Measurements from ENCODE around the gene DNAJC7. TPM values are rescaled to one million over a fixed set of nuclear protein-coding genes. Genes with fewer than 3 reads are reported as not detected.
A peak's percentile ranks its signal among the peaks of the same experiment; 100 is the strongest.

DNAJC7 gene
- total RNA-seq, 1 donor from 2014 or later = 107 TPM

DNA sequence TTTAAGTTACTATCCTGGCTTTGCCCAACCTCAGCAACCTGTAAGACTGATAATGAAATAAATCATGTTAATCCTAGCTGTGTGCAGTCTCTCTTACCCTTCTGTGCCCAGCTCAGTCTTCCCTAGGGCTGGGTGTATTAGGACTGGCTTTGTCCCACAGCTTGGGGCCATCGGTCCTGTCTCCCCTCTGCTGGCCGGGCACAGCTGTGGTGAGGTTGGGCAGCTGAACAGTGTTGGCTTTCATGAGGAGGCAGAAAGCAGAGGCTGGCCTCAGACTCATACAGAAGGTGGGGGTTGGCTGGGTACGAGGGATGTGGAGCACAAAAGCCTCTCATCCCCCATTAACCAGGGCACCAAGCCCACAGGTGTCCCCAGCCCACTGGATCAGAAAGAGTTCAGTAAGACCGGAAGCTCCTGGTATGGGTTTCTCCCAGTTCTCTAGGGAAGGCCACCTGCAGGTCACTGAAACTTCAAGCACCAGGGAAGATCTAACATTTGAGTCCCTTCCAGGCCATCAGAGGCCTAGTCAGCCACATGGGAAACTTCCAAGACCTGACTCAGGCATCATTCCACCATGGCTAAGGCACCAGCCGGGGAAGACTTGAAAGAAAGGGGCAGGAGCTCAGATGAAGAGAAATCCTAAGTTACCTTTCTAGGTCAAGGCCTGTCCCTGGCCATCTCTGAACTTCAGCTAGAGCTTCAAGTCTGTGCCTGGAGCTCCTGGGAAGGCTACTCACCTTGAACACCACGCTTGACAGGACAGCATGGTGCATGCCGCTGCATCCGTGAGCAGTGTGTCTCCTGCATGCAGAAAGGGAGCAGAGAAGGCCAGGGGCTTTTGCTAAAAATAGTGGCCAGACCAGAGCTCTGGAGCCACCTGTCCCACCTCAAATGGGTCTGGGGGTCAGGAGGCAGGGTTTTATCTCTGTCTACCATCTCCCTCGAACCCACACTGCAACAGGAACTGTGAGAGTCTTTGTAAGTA, 41.8 kb downstream of the DNAJC7 start:
- no peak for DNase-seq (ENCODE audit: low read depth)

DNA sequence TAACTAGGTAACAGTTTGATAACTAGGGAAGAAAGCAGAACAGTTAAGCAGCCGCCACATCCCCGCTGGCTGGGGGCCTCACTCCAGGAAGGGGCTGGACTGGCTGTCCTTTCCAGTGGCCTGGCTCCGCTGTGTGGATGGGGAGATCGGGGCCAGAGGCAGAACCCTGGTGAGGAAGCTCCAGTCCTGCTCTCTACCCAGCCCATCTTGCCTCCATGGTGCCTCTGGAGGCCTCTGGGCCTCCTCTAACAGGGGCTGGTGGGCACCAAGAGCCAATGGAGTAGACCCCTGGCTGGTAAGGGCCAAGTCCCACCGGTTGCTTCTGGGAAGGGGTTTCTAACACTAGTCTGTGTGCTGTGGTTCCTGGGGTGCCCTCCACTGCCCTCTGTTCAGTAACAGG, 42.6 kb downstream of the DNAJC7 start:
- DNase-seq (ENCODE audit: low read depth) = no peak

DNA sequence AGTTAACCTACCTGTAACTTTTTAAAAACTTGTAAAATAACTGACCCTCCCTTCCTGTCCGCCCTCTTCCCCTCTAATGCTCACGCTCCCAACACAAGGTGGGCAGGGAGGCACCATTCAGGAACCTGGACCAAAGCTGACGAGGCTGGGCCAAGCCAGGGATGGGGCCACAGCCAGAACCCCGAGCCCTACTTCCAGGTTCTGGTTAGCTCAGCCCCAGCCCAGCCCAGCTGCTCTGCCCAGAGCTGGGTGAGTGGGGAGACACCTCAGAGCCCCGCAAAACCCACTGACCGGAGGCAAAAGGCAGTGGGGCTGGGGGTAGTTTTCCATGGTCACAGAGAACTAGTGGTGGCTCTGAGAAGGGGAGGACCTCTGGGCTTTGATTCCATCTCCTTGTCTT, 43.2 kb downstream of the DNAJC7 start:
- DNase-seq (ENCODE audit: low read depth) = no peak

DNA sequence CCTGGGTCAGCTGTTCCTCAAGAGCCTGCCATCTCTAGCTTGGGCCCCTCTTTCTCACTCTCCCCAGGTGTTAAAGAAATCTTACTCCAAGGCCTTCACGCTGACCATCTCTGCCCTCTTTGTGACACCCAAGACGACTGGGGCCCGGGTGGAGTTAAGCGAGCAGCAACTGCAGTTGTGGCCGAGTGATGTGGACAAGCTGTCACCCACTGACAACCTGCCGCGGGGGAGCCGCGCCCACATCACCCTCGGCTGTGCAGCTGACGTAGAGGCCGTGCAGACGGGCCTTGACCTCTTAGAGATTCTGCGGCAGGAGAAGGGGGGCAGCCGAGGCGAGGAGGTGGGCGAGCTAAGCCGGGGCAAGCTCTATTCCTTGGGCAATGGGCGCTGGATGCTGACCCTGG, 43.8 kb downstream of the DNAJC7 start:
- DNase-seq (ENCODE audit: low read depth) = no peak

DNA sequence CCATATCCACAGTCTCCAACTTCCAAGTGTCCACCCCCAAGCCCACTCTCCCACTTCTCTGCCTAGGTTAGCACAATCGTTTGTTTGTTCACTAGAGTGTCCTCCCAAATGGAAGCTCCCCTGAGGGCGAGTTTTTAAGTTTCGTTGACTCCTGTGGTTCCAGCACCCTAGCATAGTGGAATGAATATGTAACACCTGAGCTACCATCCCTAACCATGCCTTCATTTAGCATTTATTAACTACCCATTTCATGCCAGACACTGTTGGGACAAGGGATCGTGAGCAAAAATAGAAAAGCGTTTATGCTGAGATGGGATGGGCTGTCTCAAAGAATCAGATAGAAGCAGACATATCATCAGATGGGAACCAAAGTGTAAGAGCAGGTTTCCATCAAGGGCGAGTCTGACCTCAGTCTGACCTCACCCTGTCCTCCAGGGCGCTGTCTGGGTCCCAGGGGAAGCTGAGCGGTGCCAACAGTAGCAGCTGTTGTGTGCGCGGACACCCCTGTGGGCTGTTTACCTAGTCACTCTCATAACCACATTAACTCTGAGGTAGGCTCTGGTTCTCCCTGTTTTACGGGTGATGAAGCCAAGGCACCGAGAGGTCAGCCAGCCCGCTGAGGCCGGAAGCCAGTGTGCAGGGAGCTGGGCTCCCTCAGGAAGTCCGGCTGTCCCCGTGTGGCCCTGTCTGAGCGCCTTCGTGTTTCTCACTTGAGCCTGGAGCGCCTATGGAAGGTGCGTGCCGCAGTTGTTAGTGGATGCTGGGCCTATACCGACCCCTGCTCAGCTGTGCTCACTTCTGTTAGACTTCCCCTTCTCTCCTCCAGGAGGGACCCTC, 44.5 kb downstream of the DNAJC7 start:
- DNase-seq (ENCODE audit: low read depth) = peak; percentile 88

DNA sequence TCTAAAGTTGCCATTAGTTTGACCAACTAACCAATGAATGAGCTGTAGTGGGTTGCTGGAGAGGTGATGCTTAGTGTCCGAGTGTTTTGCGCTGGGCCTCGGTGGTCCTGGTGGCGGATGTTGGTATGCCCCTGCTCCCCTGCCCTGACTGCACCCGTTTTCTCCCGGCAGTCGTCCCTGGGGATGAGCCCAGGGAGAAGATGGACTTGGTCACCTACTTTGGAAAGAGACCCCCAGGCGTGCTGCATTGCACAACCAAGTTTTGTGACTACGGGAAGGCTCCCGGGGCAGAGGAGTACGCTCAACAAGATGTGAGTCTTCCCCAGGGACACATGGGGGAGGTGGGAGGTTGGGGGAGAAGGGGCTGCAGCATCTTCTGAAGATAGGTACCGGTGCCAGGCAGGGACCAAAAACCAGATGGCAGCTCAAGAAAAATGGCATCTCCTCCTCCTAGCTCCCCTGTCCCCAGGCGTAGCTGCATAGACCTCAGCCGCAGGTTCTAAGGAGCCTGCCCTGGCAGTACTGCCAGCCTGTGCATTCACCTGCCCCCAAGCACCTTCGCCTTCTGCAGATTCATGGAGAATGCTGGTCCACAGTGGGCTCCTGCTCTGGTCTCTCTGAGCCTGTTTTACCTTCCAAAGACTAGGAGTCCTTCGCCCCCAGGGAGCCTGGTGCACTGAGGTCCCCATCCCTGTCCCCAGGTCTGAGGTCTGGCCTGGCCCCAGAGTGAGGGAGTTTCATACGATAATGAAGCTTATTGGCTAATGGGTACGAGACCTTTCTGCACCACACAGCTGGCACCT, 45.3 kb downstream of the DNAJC7 start:
- no peak for DNase-seq (ENCODE audit: low read depth)

DNA sequence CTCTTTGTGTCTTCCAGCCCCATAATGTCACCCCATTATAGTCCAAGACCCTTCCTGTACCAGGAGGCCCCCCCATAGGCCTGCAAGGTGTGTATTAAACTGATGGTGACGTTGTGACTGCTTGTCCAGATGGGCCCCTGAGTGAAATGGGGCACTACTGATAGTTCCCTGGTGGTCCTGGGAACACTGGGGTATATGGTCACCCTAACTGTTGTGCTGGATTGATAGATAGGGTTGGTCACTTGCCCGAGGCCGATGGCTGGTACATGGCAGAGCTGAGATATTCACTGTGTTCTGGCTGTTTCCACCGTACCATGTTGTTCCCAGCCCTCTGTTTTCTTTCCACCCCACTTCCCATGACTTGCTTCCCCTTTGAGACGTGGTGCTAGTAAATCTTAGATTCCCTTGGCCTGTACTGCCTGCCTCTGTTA, 46.3 kb downstream of the DNAJC7 start:
- DNase-seq (ENCODE audit: low read depth) = no peak

DNA sequence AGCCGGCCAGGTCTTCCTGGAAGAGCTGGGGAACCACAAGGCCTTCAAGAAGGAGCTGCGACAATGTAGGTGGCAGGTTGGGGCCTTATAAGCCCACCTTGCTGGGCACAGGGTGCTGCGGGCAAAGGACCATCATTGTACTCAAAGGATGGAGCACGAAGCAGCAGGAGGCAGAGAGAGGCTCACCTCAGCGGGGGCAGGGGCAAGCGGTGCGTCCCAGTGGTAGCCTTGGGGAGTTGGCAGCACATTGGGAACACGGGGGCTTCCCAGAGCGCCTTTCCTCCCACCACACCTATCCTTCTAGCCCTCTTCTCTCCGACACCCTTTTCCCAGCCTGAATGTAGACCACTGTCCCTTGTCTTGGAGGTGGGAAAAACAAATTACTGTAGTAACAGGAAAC, 48.6 kb downstream of the DNAJC7 start:
- DNase-seq (ENCODE audit: low read depth) = no peak

DNA sequence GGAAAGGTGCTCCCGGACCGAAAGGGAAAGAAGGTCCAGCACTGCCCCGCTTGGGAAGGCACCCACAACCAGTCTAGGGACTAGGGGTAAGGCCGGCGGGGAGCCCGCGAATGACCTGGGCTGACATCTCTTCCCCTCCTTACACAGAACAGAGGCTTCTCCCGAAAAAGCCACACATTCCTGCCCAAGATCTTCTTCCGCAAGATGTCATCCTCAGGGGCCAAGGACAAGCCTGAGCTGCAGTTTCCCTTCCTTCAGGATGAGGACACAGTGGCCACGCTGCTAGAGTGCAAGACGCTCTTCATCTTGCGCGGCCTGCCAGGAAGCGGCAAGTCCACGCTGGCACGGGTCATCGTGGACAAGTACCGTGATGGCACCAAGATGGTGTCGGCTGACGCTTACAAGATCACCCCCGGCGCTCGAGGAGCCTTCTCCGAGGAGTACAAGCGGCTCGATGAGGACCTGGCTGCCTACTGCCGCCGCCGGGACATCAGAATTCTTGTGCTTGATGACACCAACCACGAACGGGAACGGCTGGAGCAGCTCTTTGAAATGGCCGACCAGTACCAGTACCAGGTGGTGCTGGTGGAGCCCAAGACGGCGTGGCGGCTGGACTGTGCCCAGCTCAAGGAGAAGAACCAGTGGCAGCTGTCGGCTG, 49.2 kb downstream of the DNAJC7 start:
- DNase-seq (ENCODE audit: low read depth) = no peak

DNA sequence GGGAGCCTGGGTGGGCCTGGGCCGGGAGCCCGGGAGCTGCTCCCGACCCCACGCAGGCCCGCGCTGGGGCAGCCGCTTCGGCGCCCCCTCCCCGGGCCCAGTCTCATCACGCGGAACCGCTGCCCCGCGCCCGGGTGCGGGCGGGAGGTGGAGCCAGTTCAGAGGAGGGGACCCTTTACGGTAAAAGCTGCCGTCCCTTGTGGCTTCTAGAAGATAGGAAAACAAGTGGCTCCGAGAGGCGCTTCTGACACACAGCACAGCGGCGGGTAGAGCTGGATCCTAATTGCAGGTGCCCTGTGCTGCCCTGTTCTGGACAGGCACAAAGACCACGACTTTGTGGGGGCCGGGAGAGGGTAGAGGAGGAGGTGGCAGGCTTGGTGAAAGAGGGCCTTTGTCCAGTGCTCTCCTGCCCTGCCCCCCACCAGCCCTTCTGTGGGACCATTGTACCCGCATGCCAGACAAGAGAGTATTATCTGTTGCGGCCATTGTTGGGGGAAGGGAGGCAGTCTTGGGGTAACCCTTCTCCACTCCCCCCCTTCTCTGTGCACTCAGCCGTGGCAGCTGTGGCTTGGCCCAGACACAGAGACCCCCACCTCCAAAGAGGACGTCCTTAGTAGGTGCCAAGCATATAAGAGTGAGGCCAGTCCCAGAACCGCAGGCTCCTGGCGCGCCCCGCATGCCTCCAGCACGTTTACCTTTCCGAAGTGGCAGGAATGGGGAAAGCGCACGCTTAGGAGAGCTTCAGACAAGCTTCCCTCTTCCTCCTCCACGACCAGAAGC, 49.9 kb downstream of the DNAJC7 start:
- no peak for DNase-seq (ENCODE audit: low read depth)

DNA sequence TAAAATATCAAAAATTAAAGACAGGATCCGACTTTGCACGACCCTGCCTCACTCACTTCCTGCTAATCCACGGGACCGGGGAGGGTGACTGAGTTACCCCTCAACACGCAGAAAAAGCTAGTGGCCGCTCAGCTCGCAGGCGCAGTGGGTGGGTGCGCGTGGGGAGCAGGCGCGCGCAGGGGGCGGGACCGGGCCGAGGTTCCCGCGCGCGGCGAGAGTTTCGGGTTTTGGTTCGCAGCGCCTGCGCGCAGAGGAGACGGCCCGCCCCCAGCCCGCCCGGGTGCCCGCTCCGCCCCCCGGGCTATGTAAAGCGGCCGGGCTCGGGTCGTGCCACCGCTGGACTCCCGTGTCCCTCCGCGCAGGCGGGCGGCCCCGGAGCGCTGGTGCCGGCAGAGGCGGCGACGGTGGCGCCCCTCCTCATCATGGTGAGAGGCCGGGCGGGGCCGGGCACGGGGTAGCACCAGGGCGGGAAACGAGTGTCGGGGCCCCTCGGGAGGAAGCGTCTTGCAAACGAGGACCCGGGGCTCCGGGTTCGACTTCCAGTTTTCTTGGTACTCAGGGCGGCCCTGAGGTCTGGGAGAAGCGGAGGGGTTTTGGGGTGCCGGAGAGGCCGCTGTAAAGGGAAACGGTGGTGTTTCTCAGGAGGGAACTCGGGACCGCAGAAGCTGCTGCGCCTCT, 50.6 kb downstream of the DNAJC7 start, which contains the start of gene CNP:
Gene CNP (plus strand): TSS at position 333 of the 678 bp plus-strand sequence. CDS start 90 bp downstream, at position 423.
- peak; percentile 53 for DNase-seq (ENCODE audit: low read depth)

DNA sequence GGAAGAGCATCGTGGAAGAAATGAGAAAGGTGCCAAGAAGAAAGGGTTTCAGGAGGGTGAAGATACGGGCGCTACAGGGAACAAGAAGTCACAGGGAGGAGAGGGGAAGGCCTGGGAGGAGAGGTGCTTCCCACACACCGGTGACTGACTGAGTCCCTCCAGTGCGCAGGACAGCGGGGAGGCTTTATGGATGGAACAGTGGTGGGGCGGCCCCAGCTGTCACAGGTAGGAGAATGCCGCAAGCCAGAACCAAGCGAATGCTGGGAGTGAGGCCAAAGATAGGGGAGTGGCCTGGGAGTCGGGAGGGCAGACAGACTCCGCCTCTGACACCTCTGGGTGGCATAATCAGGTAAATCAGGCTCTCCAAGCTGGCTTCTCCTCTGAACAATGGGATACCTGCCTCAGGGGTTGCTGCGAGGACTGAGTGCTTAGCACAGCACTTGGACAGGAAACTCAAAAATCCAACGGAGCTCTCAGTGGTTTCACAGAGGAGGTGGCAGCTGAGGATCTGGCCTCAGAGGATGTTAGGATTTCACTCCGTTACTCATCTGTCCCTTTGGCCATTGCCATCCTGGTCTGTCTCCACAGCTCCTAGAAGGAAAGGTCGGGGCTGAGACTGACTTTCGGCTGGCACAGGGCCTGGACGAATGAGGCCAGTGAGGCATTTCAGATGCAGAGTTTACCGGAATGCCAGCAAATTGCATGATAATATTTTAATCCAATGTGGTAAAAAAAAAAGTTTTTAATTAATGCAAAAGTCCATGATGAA, 51.4 kb downstream of the DNAJC7 start:
- peak; percentile 65 for DNase-seq (ENCODE audit: low read depth)

DNA sequence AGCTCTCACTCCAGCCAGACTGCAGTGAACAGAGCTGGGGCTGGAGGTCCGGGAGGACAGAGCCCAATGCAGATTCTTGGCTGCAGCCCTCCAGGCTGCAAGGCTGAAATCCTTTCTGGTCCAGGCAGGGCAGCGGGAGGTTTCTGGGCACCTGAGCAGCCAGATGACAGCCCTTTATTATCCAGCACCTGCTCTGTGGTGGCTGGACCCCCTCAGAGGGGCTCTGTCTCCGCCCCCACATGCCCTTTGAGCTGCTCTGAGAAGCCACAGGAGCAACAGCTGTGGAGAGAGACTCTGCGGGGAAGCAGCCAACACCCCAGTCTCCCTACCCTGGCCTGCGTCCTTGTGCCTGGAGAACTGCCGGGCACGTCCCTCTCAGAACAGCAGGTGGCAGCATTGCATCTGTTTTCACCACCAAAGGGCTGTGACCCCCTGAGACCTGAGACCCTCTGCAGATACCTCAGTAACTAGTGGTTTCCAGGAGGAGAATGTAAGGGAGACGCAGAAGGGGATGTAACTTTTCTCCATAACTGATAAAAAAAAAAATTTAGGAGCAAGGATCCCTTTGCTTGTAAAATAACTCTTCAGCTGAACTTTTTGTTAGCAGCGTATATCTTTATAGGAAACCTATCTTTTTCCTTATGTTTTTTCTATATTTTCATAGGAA, 54.3 kb downstream of the DNAJC7 start:
- peak; percentile 24 for DNase-seq (ENCODE audit: low read depth)

DNA sequence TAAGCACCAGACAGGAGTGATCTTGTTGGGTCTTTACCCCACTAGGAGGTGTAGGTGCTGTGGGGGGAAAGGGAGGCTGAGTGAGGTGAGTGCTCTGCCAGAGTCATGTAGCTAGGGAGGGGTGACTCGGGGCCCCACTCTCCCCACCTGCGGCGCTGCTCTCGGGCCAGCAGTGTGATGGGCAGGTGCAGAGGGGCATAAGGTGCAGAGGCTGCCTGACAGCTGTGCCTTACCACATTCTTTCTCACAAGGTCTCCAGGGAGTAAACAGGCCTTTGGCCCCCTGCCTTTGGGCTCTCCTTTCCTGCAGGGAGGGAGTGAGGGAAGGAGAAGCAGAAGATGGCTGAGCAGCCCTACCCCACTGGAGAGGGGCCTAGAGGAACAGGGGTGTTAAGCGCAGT, 55.1 kb downstream of the DNAJC7 start:
- no peak for DNase-seq (ENCODE audit: low read depth)

DNA sequence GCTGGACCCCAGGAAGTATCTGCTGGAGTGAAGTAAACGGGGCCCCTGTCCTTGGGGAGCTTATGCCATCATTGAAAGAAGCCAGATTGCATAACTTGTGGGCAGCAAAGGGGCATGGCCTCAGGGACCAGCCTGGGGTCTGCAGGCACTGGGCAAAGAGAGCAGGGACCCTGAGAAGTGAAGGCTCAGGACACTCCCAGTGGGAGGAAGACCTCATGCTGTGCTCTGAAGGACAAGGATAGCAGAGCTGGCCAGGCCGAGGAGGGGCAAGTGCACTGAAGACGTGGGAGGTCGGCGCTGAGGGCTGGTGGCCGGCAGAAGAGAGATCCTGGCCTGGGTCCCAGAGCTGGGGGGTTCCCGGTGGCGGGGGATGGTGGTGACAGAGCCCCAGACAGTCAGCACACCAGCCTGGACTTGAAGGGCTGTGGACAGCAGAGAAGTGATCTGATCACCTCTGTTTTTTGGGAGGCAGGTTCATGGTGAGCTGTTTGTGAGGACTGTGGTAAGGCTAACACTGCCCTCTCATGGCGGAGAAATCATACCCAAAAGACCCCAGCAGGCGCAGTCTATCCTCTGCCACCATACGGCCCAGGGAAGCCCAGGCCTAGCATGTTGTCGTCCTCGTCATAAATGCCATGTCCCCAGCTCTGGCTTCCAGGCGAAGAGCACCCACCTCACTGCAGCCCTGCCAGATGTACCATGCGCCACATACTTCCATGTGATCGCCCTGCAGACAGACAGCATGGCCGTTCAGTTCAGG, 57.7 kb downstream of the DNAJC7 start:
- peak; percentile 64 for DNase-seq (ENCODE audit: low read depth)

DNA sequence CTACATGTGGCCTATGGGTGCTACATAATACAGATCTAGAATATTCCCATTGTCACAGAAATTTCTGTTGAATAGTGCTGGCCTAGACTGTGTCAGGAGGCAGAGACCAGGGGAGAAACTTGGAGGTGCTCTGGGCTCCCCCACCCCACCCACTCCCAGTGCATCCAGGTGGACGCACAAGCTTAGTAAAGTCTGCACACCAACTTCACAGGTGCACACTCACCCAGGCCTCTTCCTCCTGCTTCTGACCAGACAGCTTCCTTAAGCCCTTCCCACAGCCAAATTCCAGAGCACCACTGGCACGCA, 58.3 kb downstream of the DNAJC7 start:
- peak; percentile 45 for DNase-seq (ENCODE audit: low read depth)

DNA sequence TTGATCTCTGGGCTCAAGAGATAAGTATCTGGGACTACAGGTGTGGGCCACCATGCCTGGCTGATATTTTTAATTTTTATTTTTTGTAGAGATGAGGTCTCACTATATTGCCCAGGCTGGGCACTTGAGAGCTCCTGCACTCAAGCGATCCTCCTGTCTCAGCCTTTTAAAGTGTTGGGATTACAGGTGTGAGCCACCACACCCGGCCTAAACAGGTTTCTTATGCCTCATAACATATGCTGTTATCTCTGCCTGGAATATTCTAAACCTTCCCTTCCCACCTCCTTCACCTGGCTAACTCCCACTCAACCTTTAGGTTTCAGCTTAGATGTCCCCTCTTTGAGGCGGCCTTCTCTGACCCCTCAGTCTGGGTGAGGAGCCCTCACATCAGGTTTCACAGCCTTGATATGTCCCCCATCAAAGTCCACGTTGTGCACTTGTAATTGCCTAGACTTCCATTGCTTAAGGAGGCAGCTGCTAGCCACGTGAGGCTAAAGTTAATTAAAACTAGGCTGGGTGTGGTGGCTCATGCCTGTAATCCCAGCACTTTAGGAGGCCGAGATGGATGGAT, 59.3 kb downstream of the DNAJC7 start:
- DNase-seq (ENCODE audit: low read depth) = no peak
